Endothelial cell of umbilical vein (primary cell): Measurements from ENCODE around the gene PSMD13. TPM values are rescaled to one million over a fixed set of nuclear protein-coding genes. Genes with fewer than 3 reads are reported as not detected.

Source experiments
- BruUV-seq: library from RNA; stranded (reverse); fragments of 400-500 nt; replicated peaks from 2 replicates; lab custom pipeline; 2021; lab: Mats Ljungman, UMichigan
- CTCF ChIA-PET: fragments of 300-600, 350-600 bp; sonication (Branson Sonifier 250); formaldehyde crosslinking; loops from one replicate; lab custom pipeline; 2021; ENCODE audit warnings: antibody characterized with exemption, inconsistent platforms; lab: Charles Lee
- POLR2A ChIA-PET: fragments of 300-600, 350-600 bp; sonication (Branson Sonifier 250); formaldehyde crosslinking; loops from one replicate; lab custom pipeline; 2021; ENCODE audit warnings: antibody characterized with exemption, inconsistent platforms; lab: Charles Lee
- DNase-seq: peaks from one replicate; pipeline ENCODE4 v3.0.0-alpha.2; 2011; ENCODE audit warnings: low read depth, low spot score
- FAIRE-seq: peaks from 2 replicates; lab custom pipeline; 2011; peaks lifted over from hg19 to GRCh38; lab: Jason Lieb, UNC
- H2AFZ ChIP-seq: 2 replicates; pipeline ENCODE4 v1.6.0; 2012; ENCODE audit warnings: low read depth, low read length, control low read depth, inconsistent platforms
- H3K27ac ChIP-seq: 2 replicates; pipeline ENCODE4 v1.5.1; 2011; ENCODE audit warnings: low read depth, mild to moderate bottlenecking, control low read depth, low read length, moderate library complexity; ENCODE audit not compliant: insufficient read depth
- H3K27me3 ChIP-seq, 2 experiments: 2 replicates each; pipeline versions ENCODE4 v1.6.0 to v1.6.1; 2011; ENCODE audit warnings: low read length in 2 of 2, mixed read lengths in 1 of 2; ENCODE audit not compliant: control insufficient read depth in 2 of 2, insufficient read depth in 2 of 2
- H3K36me3 ChIP-seq, 2 experiments: 2 replicates in 1 of 2; 3 replicates in 1 of 2; pipeline ENCODE4 v1.5.1; 2011; ENCODE audit warnings: low read length in 2 of 2, mild to moderate bottlenecking in 1 of 2, moderate library complexity in 1 of 2; ENCODE audit not compliant: control insufficient read depth in 2 of 2, insufficient read depth in 2 of 2; ENCODE audit errors: extremely low read depth in 1 of 2
- H3K4me1 ChIP-seq: 3 replicates; pipeline ENCODE4 v1.5.1; 2011; ENCODE audit warnings: mild to moderate bottlenecking, low read length; ENCODE audit not compliant: control insufficient read depth, insufficient read depth; ENCODE audit errors: extremely low read depth
- H3K4me2 ChIP-seq: 2 replicates; pipeline ENCODE4 v1.6.1; 2011; ENCODE audit warnings: low read length, control low read depth, mixed read lengths; ENCODE audit not compliant: insufficient read depth
- H3K4me3 ChIP-seq, 3 experiments: fragments of 200-600 bp in 1 of 3; sonication (generic), shearing (Covaris generic) in 1 of 3; replicated peaks in 1 of 3; 2 replicates each; pipeline ENCODE4 v1.5.1; 2011 to 2016; ENCODE audit warnings: control low read depth in 3 of 3, low read length in 3 of 3, mild to moderate bottlenecking in 2 of 3, inconsistent platforms in 1 of 3, low read depth in 1 of 3, moderate library complexity in 1 of 3; ENCODE audit not compliant: insufficient read depth in 1 of 3
- H3K79me2 ChIP-seq: 2 replicates; pipeline ENCODE4 v1.6.0; 2012; ENCODE audit warnings: low read length, inconsistent platforms; ENCODE audit not compliant: control insufficient read depth, insufficient read depth
- H3K9ac ChIP-seq: replicated peaks from 2 replicates; pipeline ENCODE3; 2011; ENCODE audit warnings: low read length, control low read depth; ENCODE audit not compliant: insufficient read depth; ENCODE audit errors: extremely low read depth
- H3K9me1 ChIP-seq: replicated peaks from 3 replicates; pipeline ENCODE4 v1.6.0; 2011; ENCODE audit warnings: mild to moderate bottlenecking, low read length; ENCODE audit not compliant: control insufficient read depth, insufficient read depth; ENCODE audit errors: extremely low read depth
- H3K9me3 ChIP-seq: replicated peaks from 2 replicates; pipeline ENCODE4 v1.5.1; 2012; ENCODE audit warnings: low read length, inconsistent platforms; ENCODE audit not compliant: control insufficient read depth, insufficient read depth
- H4K20me1 ChIP-seq: replicated peaks from 2 replicates; pipeline ENCODE3; 2011; ENCODE audit warnings: mild to moderate bottlenecking, low read length; ENCODE audit not compliant: control insufficient read depth, insufficient read depth; ENCODE audit errors: extremely low read depth
- FOS ChIP-seq: IDR thresholded peaks from 2 replicates; pipeline ENCODE4 v1.6.1; 2011; ENCODE audit warnings: mild to moderate bottlenecking, low read length, moderate library complexity, borderline replicate concordance; ENCODE audit not compliant: insufficient read depth
- GATA2 ChIP-seq: IDR thresholded peaks from 2 replicates; pipeline ENCODE4 v1.7.0; 2011; ENCODE audit warnings: low read depth, mild to moderate bottlenecking, moderate library complexity, mixed read lengths, low read length; ENCODE audit not compliant: insufficient read length, insufficient read depth
- MAX ChIP-seq: IDR thresholded peaks from 2 replicates; pipeline ENCODE4 v1.6.1; 2011; ENCODE audit not compliant: insufficient read depth, insufficient read length
- MYC ChIP-seq: IDR thresholded peaks from one replicate; pipeline ENCODE4 v1.6.1; 2011; ENCODE audit warnings: mild to moderate bottlenecking, low read depth, low read length
- dilution Hi-C: fragments of 300-500 bp; cut with MboI; formaldehyde crosslinking; loops from one replicate; pipeline ENCODE4 v1.15.0; 2019; ENCODE audit warnings: low sequenced_read_pairs; ENCODE audit not compliant: extremely low pct_ligation_motif_present
- intact Hi-C: fragments of 100-400 bp; cut with micrococcal nuclease; formaldehyde crosslinking; loops from one replicate; pipeline ENCODE4 v1.10.0; 2022
- polyA plus RNA-seq, 4 experiments: library from polyadenylated mRNA; depleted of rRNA in 3 of 4; stranded (reverse) in 3 of 4; unstranded in 1 of 4; fragments of >200 nt; gene quantifications; 2 replicates each; pipeline versions ENCODE4 v1.2.1 to v1.2.3, GENCODE V29; 2011 to 2012; ENCODE audit warnings: missing spikeins in 1 of 4
- total RNA-seq: library from RNA; stranded (reverse); gene quantifications from 2 replicates; pipeline ENCODE4 v1.2.3, GENCODE V29; 2021

PSMD13 gene
- total and polyA plus RNA-seq, 2 donors (not counting 3 experiments of a cell fraction or from before 2014, with no cell fraction given): 168 to 214 TPM

GRCh38 chr11:253886-254270, 17.1 kb downstream of the PSMD13 start:
- dilution Hi-C loops: no loop called here
- CTCF ChIA-PET: no interaction called here
- no peak for FAIRE-seq

GRCh38 chr11:255176-255575, 18.4 kb downstream of the PSMD13 start:
- DNase-seq: no peak
- H3K79me2 ChIP-seq: no peaks in the 10 kb centered on the region
- FAIRE-seq: no peak
- dilution Hi-C loops (no loop called here), intact Hi-C loops (no loop called here)
- H3K9me1 ChIP-seq: no peaks in the 10 kb centered on the region
- TF ChIP-seq MAX: no peak
- H4K20me1 ChIP-seq: no peaks in the 10 kb centered on the region
- H3K4me3 ChIP-seq: no peak overlapping the region
- H2AFZ ChIP-seq: no peak overlapping the region
- no peaks in the 10 kb centered on the region for H3K27me3 ChIP-seq
- no peak overlapping the region for H3K9ac ChIP-seq
- H3K9me3 ChIP-seq: no peaks in the 10 kb centered on the region
- peaks cover 12 to 26% of the 10 kb centered on the region in 2 experiments for H3K36me3 ChIP-seq
- ChIA-PET POLR2A (no interaction called here), CTCF (interaction anchor here (1.2 kb wide), 1 partner anchor 12 kb away, joined by 3 read pairs; no protein-coding TSS in a partner anchor)
- no TSS peak for BruUV-seq
- H3K4me1 ChIP-seq: no peaks in the 10 kb centered on the region
- H3K27ac ChIP-seq: no peak overlapping the region
- no peak overlapping the region for H3K4me2 ChIP-seq

More at GRCh38 chr11:253886-254270, 17.1 kb downstream of the PSMD13 start:
- POLR2A ChIA-PET: no interaction called here
- H4K20me1 ChIP-seq: no peaks in the 10 kb centered on the region
- H2AFZ ChIP-seq: no peak overlapping the region
- no peak overlapping the region for H3K4me3 ChIP-seq
- H3K36me3 ChIP-seq: peaks cover 14 to 30% of the 10 kb centered on the region in 2 experiments
- no peak overlapping the region for H3K27ac ChIP-seq
- no TSS peak for BruUV-seq
- H3K9me3 ChIP-seq: no peaks in the 10 kb centered on the region
- no peak for DNase-seq
- no peak for TF ChIP-seq MYC
- no peak for TF ChIP-seq FOS
- no peak for TF ChIP-seq GATA2
- H3K79me2 ChIP-seq: no peaks in the 10 kb centered on the region
- no peak overlapping the region for H3K9ac ChIP-seq
- no peaks in the 10 kb centered on the region for H3K27me3 ChIP-seq
- no peak overlapping the region for H3K4me2 ChIP-seq
- no peaks in the 10 kb centered on the region for H3K4me1 ChIP-seq
- H3K9me1 ChIP-seq: no peaks in the 10 kb centered on the region
- intact Hi-C loops: loop anchor here (5.0 kb wide), 1 partner anchor 193 kb away; no protein-coding TSS in a partner anchor
